Caco-2 (cell line): ENCODE data around the gene FANCI. TPM values are rescaled to one million over a fixed set of nuclear protein-coding genes. Genes with fewer than 3 reads are reported as not detected.

Experiments
- BruUV-seq: library from RNA; stranded (reverse); fragments of 400-500 nt; replicated peaks from 2 replicates; lab custom pipeline; 2021; lab: Mats Ljungman, UMichigan
- CTCF ChIA-PET: fragments of 300-600 bp; sonication (Branson Sonifier 250); formaldehyde crosslinking; loops from one replicate; lab custom pipeline; 2022; ENCODE audit warnings: antibody characterized with exemption; lab: Charles Lee
- POLR2A ChIA-PET: fragments of 300-600 bp; sonication (Branson Sonifier 250); formaldehyde crosslinking; loops from one replicate; lab custom pipeline; 2022; ENCODE audit warnings: antibody characterized with exemption; lab: Charles Lee
- DNase-seq, 2 experiments: peaks; one replicate each; pipeline versions ENCODE4 v3.0.0 to v3.0.0-alpha.2; 2020 to 2022
- H3K27me3 ChIP-seq: replicated peaks from 2 replicates; pipeline ENCODE4 v1.6.0; 2011; ENCODE audit warnings: low read length; ENCODE audit not compliant: control insufficient read depth, insufficient read depth
- H3K36me3 ChIP-seq: 2 replicates; pipeline ENCODE4 v1.5.1; 2011; ENCODE audit warnings: low read length; ENCODE audit not compliant: control insufficient read depth, insufficient read depth
- H3K4me1 ChIP-seq: fragments of 250-450 bp; sonication (Bioruptor Pico); 2 replicates; pipeline ENCODE4 v1.5.1; 2020; ENCODE audit warnings: mild to moderate bottlenecking
- H3K4me3 ChIP-seq: 2 replicates; pipeline ENCODE4 v1.5.1; 2011; ENCODE audit warnings: low read depth, mild to moderate bottlenecking, control low read depth, low read length
- H3K9me3 ChIP-seq: fragments of 250-450 bp; sonication (Bioruptor Pico); 2 replicates; pipeline ENCODE4 v1.5.1; 2020; ENCODE audit warnings: mild to moderate bottlenecking, moderate library complexity
- H3K27ac Mint-ChIP-seq: one replicate; pipeline ENCODE4 v1.8.0; 2022; ENCODE audit warnings: mixed read lengths; ENCODE audit not compliant: unreplicated experiment
- H3K27me3 Mint-ChIP-seq: one replicate; pipeline ENCODE4 v1.8.0; 2022; ENCODE audit warnings: mixed read lengths; ENCODE audit not compliant: insufficient read depth, unreplicated experiment
- H3K36me3 Mint-ChIP-seq: one replicate; pipeline ENCODE4 v1.8.0; 2022; ENCODE audit warnings: mild to moderate bottlenecking, mixed read lengths; ENCODE audit not compliant: insufficient read depth, unreplicated experiment
- H3K4me1 Mint-ChIP-seq: one replicate; pipeline ENCODE4 v1.8.0; 2022; ENCODE audit warnings: low read depth, mixed read lengths; ENCODE audit not compliant: unreplicated experiment
- H3K4me3 Mint-ChIP-seq: one replicate; pipeline ENCODE4 v1.8.0; 2022; ENCODE audit warnings: mild to moderate bottlenecking, moderate library complexity, mixed read lengths; ENCODE audit not compliant: unreplicated experiment
- H3K9me3 Mint-ChIP-seq: one replicate; pipeline ENCODE4 v1.8.0; 2022; ENCODE audit warnings: mixed read lengths; ENCODE audit not compliant: unreplicated experiment
- CTCF ChIP-seq, 2 experiments: fragments of 200-600 bp in 1 of 2; IDR thresholded peaks; 1 replicate in 1 of 2; 2 replicates in 1 of 2; pipeline versions ENCODE4 v1.5.1 to v1.8.0; 2011 to 2022; ENCODE audit warnings: antibody characterized with exemption in 1 of 2, control low read depth in 1 of 2, inconsistent platforms in 1 of 2, low read depth in 1 of 2, low read length in 1 of 2, mild to moderate bottlenecking in 1 of 2, moderate library complexity in 1 of 2; ENCODE audit not compliant: insufficient read depth in 1 of 2, severe bottlenecking in 1 of 2, unreplicated experiment in 1 of 2
- intact Hi-C: fragments of 100-400 bp; cut with micrococcal nuclease; formaldehyde crosslinking; loops from one replicate; pipeline ENCODE4 v1.10.0; 2022; ENCODE audit not compliant: unreplicated experiment
- microRNA-seq: library from miRNA; unstranded; fragments of <30 nt; microRNA quantifications from one replicate; pipeline ENCODE4 v1.2.0, GENCODE V29; 2022
- total RNA-seq: library from RNA; stranded (reverse); gene quantifications from 2 replicates; pipeline ENCODE4 v1.2.3, GENCODE V29; 2022

FANCI gene
- total RNA-seq, 1 experiment from 2014 or later = 94.2 TPM

- no peaks in the 10 kb centered on the region for H3K4me1 Mint-ChIP-seq
- Histone ChIP-seq H3K27me3 (peaks cover 6% of the 10 kb centered on the region), H3K36me3 (no peaks in the 10 kb centered on the region), H3K9me3 (no peaks in the 10 kb centered on the region), H3K4me3 (no peak overlapping the region), H3K4me1 (no peaks in the 10 kb centered on the region)
- H3K36me3 Mint-ChIP-seq = no peaks in the 10 kb centered on the region
- no peak overlapping the region for H3K27ac Mint-ChIP-seq
- H3K9me3 Mint-ChIP-seq = no peaks in the 10 kb centered on the region
- no peak for DNase-seq
- intact Hi-C loops = no loop called here
- ChIA-PET POLR2A (no interaction called here), CTCF (interaction anchor here (1.3 kb wide), 1 partner anchor 78 kb away, joined by 3 read pairs; no protein-coding TSS in a partner anchor)
- TF ChIP-seq CTCF (IDR thresholded peaks at IDR 0.05; ENCODE audit: insufficient read depth in 1 of 2, low read depth in 1 of 2, low read length in 1 of 2, severe bottlenecking in 1 of 2, unreplicated experiment in 1 of 2) = no peak
- no TSS peak for BruUV-seq
- H3K4me3 Mint-ChIP-seq = no peak overlapping the region
- peaks cover 48% of the 10 kb centered on the region for H3K27me3 Mint-ChIP-seq
These were observed 121.1 kb downstream of the FANCI start for GRCh38 chr15:89364741-89365450.

GRCh38 chr15:89365462-89366065 lies 121.8 kb downstream of the FANCI start:
- H3K4me1 ChIP-seq = no peaks in the 10 kb centered on the region
- no peak overlapping the region for H3K4me3 Mint-ChIP-seq
- no peak for DNase-seq
- no peaks in the 10 kb centered on the region for H3K36me3 Mint-ChIP-seq
- H3K36me3 ChIP-seq = no peaks in the 10 kb centered on the region
- ChIA-PET CTCF (no interaction called here), POLR2A (no interaction called here)
- intact Hi-C loops = no loop called here
- H3K27me3 Mint-ChIP-seq = peaks cover 47% of the 10 kb centered on the region
- H3K9me3 Mint-ChIP-seq = no peaks in the 10 kb centered on the region
- H3K9me3 ChIP-seq = no peaks in the 10 kb centered on the region
- BruUV-seq = no TSS peak
- no peak overlapping the region for H3K27ac Mint-ChIP-seq
- no peak overlapping the region for H3K4me3 ChIP-seq
- H3K4me1 Mint-ChIP-seq = no peaks in the 10 kb centered on the region
- peaks cover 6% of the 10 kb centered on the region for H3K27me3 ChIP-seq
- no peak for TF ChIP-seq CTCF (IDR thresholded peaks at IDR 0.05; ENCODE audit: insufficient read depth in 1 of 2, low read depth in 1 of 2, low read length in 1 of 2, severe bottlenecking in 1 of 2, unreplicated experiment in 1 of 2)

Small RNA genes within 50 kb of the gene (microRNA-seq; reads per million reads assigned to microRNA genes)
- gene MIR6766 = 1.3 reads per million

Other genes with a start within 250 kb of the FANCI start
- gene ABHD2, start 155.5 kb upstream of the FANCI start, total RNA-seq = 56.4 and 63.0 TPM in 2 replicates
- not detected in 2 replicates for gene RLBP1, start 22.4 kb upstream of the FANCI start, total RNA-seq
- gene POLG, start 90.8 kb downstream of the FANCI start, total RNA-seq = 63.1 and 64.1 TPM in 2 replicates